GM19193 (cell line): ENCODE results near the gene AHRR.
A peak's percentile ranks its signal among the peaks of the same experiment; 100 is the strongest.

ENCODE experiments used
- POLR2A ChIP-seq: IDR thresholded peaks from 4 replicates; pipeline ENCODE4 v1.6.1; 2011; ENCODE audit not compliant: insufficient read depth, insufficient read length; ENCODE audit errors: extremely low read depth

The AHRR gene

DNA sequence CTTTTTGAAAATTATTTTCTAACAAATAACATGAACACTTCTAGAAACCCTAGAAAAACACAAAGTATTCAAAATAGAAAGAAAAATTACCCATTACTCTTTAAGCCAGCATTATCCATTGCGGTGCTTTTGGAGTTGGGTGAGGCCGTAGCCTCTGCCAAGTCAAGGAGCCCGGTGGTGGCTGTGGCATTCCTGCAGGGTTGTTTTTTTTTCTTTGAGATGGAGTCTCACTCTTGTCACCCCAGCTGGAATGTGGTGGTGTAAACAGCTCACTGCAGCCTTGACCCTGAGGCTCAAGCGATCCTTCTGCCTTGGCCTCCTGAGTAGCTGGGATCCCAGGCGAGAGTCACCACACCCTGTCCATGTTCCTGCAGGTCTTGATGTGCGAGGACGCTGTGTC is 8.2 kb upstream of the AHRR start:
- no peak for TF ChIP-seq POLR2A

DNA sequence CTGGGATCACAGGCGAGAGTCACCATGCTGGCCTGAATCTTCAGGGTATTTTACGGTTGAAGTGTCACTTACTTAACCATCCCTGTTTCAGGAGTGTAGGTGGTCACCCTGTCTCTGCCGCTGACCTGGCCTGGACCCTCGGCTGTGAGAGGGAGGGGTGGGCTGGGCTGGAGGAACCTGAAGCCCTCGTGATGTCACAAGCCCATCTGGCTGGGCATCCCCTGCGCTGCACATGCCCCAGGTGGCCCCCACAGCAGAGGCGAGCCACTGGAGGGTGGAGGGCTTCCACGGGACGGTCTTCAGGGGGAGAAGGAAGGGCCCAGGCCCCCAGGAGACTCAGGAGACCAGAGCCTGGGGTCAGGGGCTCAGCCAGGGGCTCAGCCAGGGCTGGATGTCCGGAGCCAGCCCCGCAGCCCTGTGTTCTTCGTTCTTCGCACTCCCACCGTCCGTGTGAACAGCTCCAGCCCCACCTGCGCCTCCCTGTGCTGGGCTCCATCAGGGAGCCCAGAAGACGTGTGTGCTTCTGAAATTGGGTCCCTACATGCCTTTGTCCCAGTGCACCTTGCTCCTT is 7.6 kb upstream of the AHRR start:
- no peak for TF ChIP-seq POLR2A

DNA sequence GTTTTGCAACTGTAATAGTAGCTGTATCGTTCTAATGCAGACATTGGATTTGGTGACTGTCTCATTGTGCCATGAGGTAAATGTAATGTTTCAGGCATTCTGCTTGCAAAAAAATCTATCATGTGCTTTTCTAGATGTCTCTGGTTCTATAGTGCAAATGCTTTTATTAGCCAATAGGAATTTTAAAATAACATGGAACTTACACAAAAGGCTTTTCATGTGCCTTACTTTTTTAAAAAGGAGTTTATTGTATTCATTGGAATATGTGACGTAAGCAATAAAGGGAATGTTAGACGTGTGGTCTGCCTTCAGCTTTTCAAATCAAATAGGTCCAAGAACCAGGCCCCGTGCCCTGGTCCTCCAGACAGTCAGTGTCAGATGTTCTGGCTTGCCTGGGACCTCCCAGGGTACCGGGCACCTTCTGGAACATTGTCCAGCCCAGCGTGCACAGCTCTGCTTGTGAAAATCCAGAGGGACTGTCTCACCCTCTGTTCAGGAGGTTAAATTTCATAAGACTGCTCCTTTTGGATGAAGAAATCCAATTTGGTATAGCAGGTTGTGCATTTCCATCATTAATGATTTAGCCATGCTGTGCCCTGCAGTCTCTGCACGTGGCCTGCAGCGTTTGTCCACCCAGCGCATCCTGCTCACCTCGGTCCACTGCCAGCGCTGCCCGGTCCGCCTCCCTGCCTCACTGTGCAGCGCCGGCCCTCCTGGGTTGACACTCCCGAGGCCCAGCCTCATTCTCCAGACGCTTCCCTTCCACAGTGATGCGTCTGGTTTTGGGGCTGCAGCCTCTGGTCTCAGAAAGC is 6.6 kb upstream of the AHRR start:
- TF ChIP-seq POLR2A, result no peak

DNA sequence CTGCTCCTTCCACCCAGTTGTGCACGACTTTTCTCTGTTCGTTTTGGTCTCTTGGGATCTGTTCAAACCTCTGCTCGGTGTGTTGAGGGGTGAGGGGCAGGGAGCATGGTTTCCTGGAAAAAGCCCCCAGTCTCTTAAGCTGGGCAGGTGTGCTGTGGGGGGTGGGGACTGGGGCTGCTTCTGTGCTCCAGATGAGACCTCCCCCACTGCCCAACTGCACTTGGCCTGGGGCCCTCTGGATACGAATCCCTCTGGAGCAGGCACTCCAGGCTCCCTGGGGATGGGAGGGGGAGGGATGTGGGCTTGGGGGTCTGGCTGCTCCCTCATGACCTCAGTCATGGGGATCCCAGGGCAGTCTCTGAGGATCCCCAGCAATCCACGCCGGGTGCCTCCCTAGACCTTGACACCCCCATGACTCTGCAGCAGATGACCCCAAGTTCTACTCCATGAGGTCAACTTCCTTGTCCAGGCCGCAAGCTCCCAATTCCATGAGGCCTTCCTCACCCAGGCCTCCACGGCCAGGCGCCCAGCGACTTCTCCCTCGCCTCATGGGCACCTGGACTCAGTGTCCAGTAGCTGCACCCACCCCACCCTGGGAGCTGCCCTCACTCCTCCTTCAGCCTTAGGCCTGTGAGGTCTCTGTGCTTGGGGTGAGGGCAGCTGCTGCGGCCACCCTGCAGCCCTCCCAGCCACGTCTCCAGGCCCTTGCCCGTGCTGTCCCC is 5.9 kb upstream of the AHRR start:
- TF ChIP-seq POLR2A, result no peak

DNA sequence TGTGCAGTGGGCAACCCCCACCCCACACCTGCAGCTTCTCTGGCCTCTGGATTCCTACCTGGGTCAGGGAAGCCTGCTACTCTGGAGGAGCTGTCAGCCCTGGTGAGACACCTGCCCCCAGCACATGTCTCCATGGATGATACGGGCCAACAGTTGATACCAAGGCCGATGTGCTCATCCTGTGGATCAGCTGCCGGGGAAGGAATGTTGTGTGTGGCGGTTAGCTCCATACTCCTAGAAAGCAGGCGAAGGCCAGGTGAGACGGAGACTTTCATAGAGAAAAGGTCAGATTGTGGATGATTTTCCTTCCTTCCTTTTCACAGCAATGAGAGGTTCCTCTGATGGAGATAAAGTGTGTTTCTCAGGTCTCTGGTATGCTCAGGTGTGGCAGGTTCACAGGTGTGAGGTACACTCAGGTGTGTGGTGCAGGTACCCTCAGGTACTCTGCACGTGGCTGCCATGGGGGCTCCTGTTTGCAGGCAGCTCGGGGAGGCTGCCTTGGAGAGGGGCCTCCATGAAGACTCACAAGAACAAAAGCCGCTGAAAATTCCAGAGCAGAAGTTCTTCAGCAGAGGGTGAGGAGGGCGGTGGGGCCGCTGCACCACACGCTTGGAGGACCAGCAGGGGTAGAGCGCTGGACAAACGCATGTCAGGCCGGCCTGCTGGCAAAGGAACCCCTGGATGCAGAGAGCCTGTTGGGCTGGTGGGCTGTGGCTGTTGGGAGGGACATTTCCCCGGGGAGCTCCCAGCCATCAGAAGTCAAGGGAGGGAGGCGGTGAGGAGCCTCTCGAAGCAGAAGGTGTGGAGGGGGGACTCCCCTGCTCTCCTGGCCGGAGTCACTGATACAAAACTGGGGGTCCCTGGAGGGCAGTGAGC is 5.1 kb upstream of the AHRR start:
- TF ChIP-seq POLR2A, result no peak

DNA sequence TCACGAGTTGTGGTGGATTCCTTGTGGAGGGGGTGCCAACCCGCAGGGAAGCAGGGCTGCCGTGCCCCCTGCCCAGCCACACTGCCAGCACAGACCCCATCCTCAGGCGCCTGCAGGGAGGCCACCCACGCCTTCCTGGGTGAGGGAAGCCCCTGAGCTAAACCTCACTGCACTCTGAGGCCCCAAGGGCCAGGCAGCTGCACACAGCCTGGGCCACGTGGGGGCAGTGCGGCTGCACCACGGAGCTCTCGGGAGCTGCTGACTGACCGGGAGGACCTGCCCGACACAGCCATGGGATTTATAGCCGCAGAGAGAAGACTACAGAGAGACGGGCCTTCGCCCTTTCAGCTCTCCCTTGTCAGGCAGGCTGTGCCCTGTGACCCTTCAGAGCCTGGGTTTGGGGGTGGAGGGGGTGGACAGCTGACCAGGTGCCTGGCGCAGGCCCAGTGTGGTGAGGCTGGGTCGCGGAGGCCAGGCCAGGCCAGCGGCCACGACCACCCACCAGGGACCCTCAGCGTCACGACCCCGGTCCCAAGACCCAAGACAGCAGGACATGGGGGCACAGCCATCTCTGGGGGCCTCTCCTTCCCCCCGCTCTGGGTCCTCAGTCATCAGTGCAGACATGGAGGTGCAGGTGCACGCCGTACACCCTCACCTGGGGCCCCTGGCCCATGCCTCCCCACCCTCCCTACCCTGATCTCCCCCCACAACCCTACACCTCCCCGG is 4.3 kb upstream of the AHRR start:
- peak; percentile 27 for TF ChIP-seq POLR2A

DNA sequence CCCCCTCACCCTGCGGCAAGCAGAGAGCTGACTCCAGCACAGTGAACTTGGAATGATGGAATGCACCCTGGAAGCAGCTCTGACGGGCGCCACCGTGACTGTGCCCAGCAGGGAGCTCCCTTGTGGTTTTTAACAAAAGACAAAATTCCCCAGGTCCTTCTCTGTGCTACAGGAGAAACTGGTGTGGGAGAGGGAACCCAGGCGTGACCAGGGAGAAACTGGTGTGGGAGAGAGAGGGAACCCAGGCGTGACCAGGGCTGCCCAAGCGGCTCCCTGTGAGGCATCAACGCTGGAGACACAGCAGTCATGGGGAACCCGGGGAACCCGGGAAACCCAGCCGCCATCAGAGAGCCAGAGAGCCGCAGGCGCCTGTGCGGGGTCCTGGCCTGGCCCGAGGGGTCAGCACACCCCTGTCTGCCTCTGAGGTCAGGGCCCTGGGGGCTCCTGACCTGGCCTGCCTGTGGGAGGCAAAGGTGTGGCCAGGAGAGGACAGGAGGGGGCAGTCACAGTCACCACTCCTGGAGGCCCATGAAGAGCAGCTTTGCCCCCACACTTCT is 3.1 kb upstream of the AHRR start:
- no peak for TF ChIP-seq POLR2A

DNA sequence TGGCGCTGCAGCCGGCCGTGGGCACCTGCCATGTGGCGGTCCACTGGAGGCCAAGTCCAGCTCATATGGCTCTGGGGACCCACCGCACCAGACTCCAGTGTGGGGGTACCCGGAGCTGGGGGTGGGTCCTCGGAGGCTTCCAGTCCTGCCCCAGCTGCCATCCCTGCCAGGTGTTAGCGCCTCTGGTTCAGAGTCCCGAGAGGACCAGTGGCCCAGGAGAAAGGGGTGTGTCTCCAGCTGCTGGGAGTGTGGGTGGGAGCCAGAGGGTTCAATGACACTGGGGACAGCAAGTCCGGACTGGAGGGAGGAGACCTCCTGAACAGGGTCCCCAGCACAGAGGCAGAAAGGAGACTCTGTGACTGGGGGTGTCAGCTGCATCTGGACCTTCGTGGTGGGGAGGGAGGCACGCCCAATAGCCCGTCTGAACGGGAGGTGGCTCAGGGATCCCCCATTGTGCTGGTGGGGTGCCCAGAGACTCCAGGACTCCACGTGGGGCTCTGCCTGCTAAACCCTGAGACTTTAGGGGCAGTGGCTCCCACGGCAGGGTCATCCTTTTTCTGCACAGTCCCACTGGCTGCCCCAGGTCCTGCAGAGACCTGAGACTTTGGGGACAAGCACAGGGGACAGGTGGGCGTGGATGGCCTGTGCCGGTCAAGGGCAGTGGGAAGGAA is 2.4 kb upstream of the AHRR start:
- TF ChIP-seq POLR2A, result no peak

DNA sequence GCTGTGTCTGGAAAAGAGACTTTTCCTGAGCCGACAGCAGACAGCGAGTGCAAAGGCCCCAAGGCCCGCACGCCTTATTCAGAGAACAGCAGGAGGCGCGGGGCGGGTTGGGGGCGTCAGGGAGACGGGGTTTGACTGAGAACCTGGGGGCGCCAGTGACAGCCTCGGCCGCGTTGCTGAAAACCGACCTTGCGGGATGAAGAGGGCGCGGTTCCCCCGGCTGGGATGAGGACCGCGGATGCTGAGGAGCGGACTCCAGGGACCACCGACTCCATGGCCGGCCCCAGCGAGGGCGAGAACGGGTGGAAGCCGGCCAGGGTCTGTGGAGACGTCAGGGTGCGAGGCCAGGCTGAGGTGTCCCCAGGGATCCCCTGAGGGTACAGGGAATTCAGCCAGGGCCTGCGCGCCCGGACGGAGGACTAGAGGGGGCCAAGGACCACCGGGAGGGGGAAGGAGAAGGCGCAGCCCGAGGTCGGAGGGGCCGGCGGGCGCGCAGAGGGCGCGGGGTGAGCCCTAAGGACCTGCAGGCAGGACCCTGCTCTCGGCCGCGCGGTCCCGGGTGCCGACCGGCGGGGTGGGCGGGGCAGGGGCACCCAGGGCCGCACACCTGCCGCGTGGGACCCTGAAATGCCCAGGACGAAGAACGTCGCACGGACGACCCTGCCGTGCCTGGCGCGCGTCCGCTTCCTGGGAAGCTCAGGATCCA is 837 bp upstream of the AHRR start:
- TF ChIP-seq POLR2A, result peak; percentile 8

DNA sequence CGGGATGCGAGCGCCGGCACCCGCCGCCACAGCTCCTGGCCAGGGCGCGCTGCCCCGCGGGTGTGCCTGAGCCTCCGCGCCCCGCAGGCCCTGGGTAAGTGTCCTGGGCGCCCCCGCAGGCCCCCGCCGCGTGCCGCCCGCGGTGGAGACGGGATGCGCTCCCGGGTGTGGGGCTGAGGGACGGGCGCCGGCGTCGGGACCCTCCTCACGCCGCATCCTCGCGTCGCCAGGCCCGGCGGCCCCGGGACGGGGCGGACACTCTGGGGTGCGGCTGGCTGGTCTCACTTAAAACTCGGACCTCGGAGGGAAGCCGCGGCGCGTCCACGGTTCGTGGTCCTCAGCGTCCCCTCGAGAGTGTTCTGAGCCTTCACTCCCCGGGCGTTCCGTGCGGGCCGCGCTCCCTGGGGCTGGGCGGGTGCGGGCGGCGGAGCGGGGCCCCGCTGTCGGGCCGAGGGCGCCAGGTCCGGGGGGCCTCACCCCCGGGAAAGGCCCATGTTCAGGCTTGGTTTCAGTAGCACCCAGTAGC is 275 bp downstream of the AHRR start:
- TF ChIP-seq POLR2A, result peak; percentile 34

DNA sequence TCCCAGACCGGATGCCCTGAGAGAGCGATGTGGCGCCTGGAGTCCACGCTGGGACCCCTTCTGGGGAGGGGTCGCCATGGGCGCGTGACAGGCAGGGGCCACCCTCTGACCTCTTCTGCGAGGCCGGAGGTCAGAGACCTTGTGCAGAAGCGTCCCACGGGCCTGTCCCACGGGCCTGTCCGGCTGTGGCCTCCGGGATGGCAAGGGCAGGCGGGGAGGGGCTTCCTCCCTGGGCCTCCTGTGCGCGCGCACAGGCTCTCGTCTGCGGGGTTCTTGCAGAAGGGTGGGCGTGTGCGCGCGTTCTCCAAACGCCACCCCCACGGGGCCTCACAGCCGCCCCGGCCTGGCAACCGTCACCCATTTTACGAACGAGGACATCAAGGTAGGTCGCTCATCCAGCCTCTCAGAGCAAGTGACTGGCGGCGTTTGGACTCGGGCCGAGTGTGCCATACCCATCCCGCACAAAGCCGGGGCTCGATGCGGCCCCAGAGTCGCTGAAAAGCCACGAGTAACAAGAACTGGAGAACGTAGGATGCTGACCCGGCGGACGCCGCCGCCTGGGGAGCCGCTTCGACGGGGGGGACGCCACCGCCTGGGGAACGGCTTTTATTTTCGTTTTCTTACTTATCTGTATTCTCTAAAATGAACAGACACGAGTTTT is 897 bp downstream of the AHRR start:
- no peak for TF ChIP-seq POLR2A
